Kidney epithelial cell (primary cell): ENCODE measurements around the gene ARFGAP1. TPM values are rescaled to one million over a fixed set of nuclear protein-coding genes. Genes with fewer than 3 reads are reported as not detected.

ENCODE experiments used
- DNase-seq: peaks from one replicate; pipeline ENCODE4 v3.0.0-alpha.2; 2010; ENCODE audit warnings: low read depth
- H3K27me3 ChIP-seq: 2 replicates; pipeline ENCODE4 v1.6.0; 2011; ENCODE audit warnings: low read length; ENCODE audit not compliant: control insufficient read depth, insufficient read depth
- H3K36me3 ChIP-seq: 2 replicates; pipeline ENCODE4 v1.5.1; 2011; ENCODE audit warnings: low read length; ENCODE audit not compliant: control insufficient read depth, insufficient read depth
- H3K4me3 ChIP-seq: 2 replicates; pipeline ENCODE4 v1.5.1; 2011; ENCODE audit warnings: low read depth, mild to moderate bottlenecking, control low read depth, low read length
- CTCF ChIP-seq: IDR thresholded peaks from 2 replicates; pipeline ENCODE4 v1.5.1; 2011; ENCODE audit warnings: mild to moderate bottlenecking, moderate library complexity, low read length, control low read depth, inconsistent platforms; ENCODE audit not compliant: insufficient read depth, poor library complexity, severe bottlenecking
- total RNA-seq: library from RNA; depleted of rRNA; stranded (reverse); fragments of >200 nt; gene quantifications from 2 replicates; pipeline ENCODE4 v1.2.3, GENCODE V29; 2015

ARFGAP1 gene
- total RNA-seq, 1 donor from 2014 or later, result 109 TPM

GRCh38 chr20:63233061-63233344, 39.6 kb upstream of the ARFGAP1 start:
- no peak for DNase-seq
- Histone ChIP-seq H3K36me3 (no peaks in the 10 kb centered on the region), H3K27me3 (no peaks in the 10 kb centered on the region), H3K4me3 (no peak overlapping the region)
- no peak for TF ChIP-seq CTCF

GRCh38 chr20:63233924-63234323, 38.7 kb upstream of the ARFGAP1 start:
- TF ChIP-seq CTCF, result no peak
- no peak overlapping the region for H3K4me3 ChIP-seq
- no peaks in the 10 kb centered on the region for H3K36me3 ChIP-seq
- no peak for DNase-seq
- H3K27me3 ChIP-seq, result no peaks in the 10 kb centered on the region

GRCh38 chr20:63234693-63235398, 37.8 kb upstream of the ARFGAP1 start:
- TF ChIP-seq CTCF, result peak; percentile 51
- Histone ChIP-seq H3K27me3 (no peaks in the 10 kb centered on the region), H3K36me3 (no peaks in the 10 kb centered on the region), H3K4me3 (no peak overlapping the region)
- DNase-seq, result no peak

- Histone ChIP-seq H3K27me3 (peaks cover 2% of the 10 kb centered on the region), H3K36me3 (no peaks in the 10 kb centered on the region), H3K4me3 (no peak within 1 kb of the TSS)
- no peak for DNase-seq
- no peak for TF ChIP-seq CTCF
These were observed 37.1 kb upstream of the ARFGAP1 start, which contains the start of gene BIRC7 for GRCh38 chr20:63235399-63235983. BIRC7 (plus strand) TSS chr20:63235905; CDS start chr20:63236097, 192 bp downstream.

GRCh38 chr20:63236116-63236837, 36.3 kb upstream of the ARFGAP1 start:
- TF ChIP-seq CTCF, result no peak
- Histone ChIP-seq H3K27me3 (peaks cover 2% of the 10 kb centered on the region), H3K36me3 (no peaks in the 10 kb centered on the region), H3K4me3 (no peak overlapping the region)
- no peak for DNase-seq
